Suprapubic skin (tissue), 4 donors: ENCODE results near the gene TMEM147. TPM values are rescaled to one million over a fixed set of nuclear protein-coding genes. Genes with fewer than 3 reads are reported as not detected.

ENCODE experiments used
- DNase-seq, 2 donors: peaks; one replicate each; pipeline ENCODE4 v3.0.0-alpha.2; 2019; ENCODE audit warnings: low spot score in 2 of 2
- H3K27ac ChIP-seq: fragments of 200-600 bp; sonication (generic); one replicate; pipeline ENCODE4 v1.5.1; 2019
- H3K27me3 ChIP-seq: fragments of 200-600 bp; sonication (generic); one replicate; pipeline ENCODE4 v1.5.1; 2019
- H3K36me3 ChIP-seq: fragments of 200-600 bp; sonication (generic); one replicate; pipeline ENCODE4 v1.5.1; 2019
- H3K4me1 ChIP-seq: fragments of 200-600 bp; sonication (generic); one replicate; pipeline ENCODE4 v1.5.1; 2019
- H3K4me3 ChIP-seq: fragments of 200-600 bp; sonication (generic); one replicate; pipeline ENCODE4 v1.5.1; 2019; ENCODE audit warnings: mild to moderate bottlenecking
- H3K9me3 ChIP-seq: fragments of 200-600 bp; sonication (generic); one replicate; pipeline ENCODE4 v1.5.1; 2019
- CTCF ChIP-seq, 2 donors: fragments of 200-600 bp in 1 of 2; fragments of 450-650 bp in 1 of 2; sonication (generic) in 1 of 2; IDR thresholded peaks; one replicate each; pipeline ENCODE4 v1.5.1; 2016 to 2019; ENCODE audit warnings: antibody characterized with exemption in 2 of 2, mild to moderate bottlenecking in 1 of 2, moderate library complexity in 1 of 2
- EP300 ChIP-seq: sonication (generic); formaldehyde crosslinking; IDR thresholded peaks from one replicate; pipeline ENCODE4 v1.6.1; 2017; ENCODE audit warnings: antibody characterized with exemption
- POLR2A ChIP-seq, 2 donors: fragments of 450-650 bp; IDR thresholded peaks; one replicate each; pipeline ENCODE4 v1.6.1; 2017; ENCODE audit warnings: antibody characterized with exemption in 2 of 2, mild to moderate bottlenecking in 2 of 2, moderate library complexity in 2 of 2
- POLR2AphosphoS5 ChIP-seq, 3 donors: sonication (generic); formaldehyde crosslinking; IDR thresholded peaks; one replicate each; pipeline ENCODE4 v1.6.1; 2017; ENCODE audit warnings: antibody characterized with exemption in 3 of 3
- WGBS: methylation state at CpG from one replicate; pipeline ENCODE4 v1.1.5; 2018; 5-methylcytosine and 5-hydroxymethylcytosine counted together
- total RNA-seq, 4 donors: library from RNA; depleted of rRNA; stranded (reverse); fragments of >200 nt; gene quantifications; one replicate each; pipeline ENCODE4 v1.1.0, GENCODE V29; 2016

The TMEM147 gene
- total RNA-seq, 4 donors from 2014 or later, result 67.5 to 158 (median 118) TPM

- H3K27ac ChIP-seq, result peak overlapping the region; percentile 81
- H3K9me3 ChIP-seq, result no peaks in the 10 kb centered on the region
- H3K4me3 ChIP-seq, result peak overlapping the region; percentile 51
- no peak for DNase-seq
- 16% methylated on average over 12 of the region's 12 CpGs for whole genome bisulfite sequencing
- H3K36me3 ChIP-seq, result no peaks in the 10 kb centered on the region
- H3K27me3 ChIP-seq, result peaks cover 36% of the 10 kb centered on the region
- peak in 1 of 3 donors; percentile 13 for TF ChIP-seq POLR2AphosphoS5 (IDR thresholded peaks at IDR 0.05)
- no peak for TF ChIP-seq EP300
- peaks cover 28% of the 10 kb centered on the region for H3K4me1 ChIP-seq
Observed at GRCh38 chr19:35509018-35509652, 36.3 kb upstream of the TMEM147 start.

- Histone ChIP-seq H3K4me1 (peaks cover 32% of the 10 kb centered on the region), H3K27ac (peak overlapping the region; percentile 81), H3K9me3 (no peaks in the 10 kb centered on the region), H3K36me3 (no peaks in the 10 kb centered on the region), H3K27me3 (peaks cover 37% of the 10 kb centered on the region), H3K4me3 (peak overlapping the region; percentile 51)
- WGBS, result 4% methylated on average over 19 of the region's 39 CpGs
- TF ChIP-seq POLR2AphosphoS5 (IDR thresholded peaks at IDR 0.05) (no peak), CTCF (IDR thresholded peaks at IDR 0.05) (peak; percentile 86 to 94)
- DNase-seq, result no peak
Observed at GRCh38 chr19:35509861-35510625, 35.4 kb upstream of the TMEM147 start.

- Histone ChIP-seq H3K4me1 (peaks cover 32% of the 10 kb centered on the region), H3K27me3 (peaks cover 37% of the 10 kb centered on the region), H3K36me3 (no peaks in the 10 kb centered on the region), H3K9me3 (no peaks in the 10 kb centered on the region), H3K4me3 (peak overlapping the region; percentile 51), H3K27ac (no peak overlapping the region)
- no peak for DNase-seq
- 38% methylated on average over 4 of the region's 15 CpGs for WGBS
- TF ChIP-seq POLR2AphosphoS5 (IDR thresholded peaks at IDR 0.05) (no peak), POLR2A (IDR thresholded peaks at IDR 0.05) (no peak), EP300 (no peak), CTCF (IDR thresholded peaks at IDR 0.05) (peak in 1 of 2 donors; percentile 1)
Observed at GRCh38 chr19:35510626-35510964, 34.8 kb upstream of the TMEM147 start.

- WGBS, result 40% methylated on average over 1 of the region's 7 CpGs
- Histone ChIP-seq H3K9me3 (no peaks in the 10 kb centered on the region), H3K36me3 (no peaks in the 10 kb centered on the region), H3K4me1 (peaks cover 32% of the 10 kb centered on the region), H3K27ac (no peak overlapping the region), H3K4me3 (peak overlapping the region; percentile 51), H3K27me3 (peaks cover 37% of the 10 kb centered on the region)
- TF ChIP-seq CTCF (IDR thresholded peaks at IDR 0.05) (no peak), POLR2A (IDR thresholded peaks at IDR 0.05) (no peak), EP300 (no peak), POLR2AphosphoS5 (IDR thresholded peaks at IDR 0.05) (no peak)
- DNase-seq, result no peak
Observed at GRCh38 chr19:35511337-35511736, 34.1 kb upstream of the TMEM147 start.

GRCh38 chr19:35512831-35513627, 32.4 kb upstream of the TMEM147 start:
- Histone ChIP-seq H3K27ac (peak overlapping the region; percentile 36), H3K4me3 (no peak overlapping the region), H3K9me3 (no peaks in the 10 kb centered on the region)

More at GRCh38 chr19:35512831-35513627, 32.4 kb upstream of the TMEM147 start:
- 80% methylated on average over 15 of the region's 15 CpGs for WGBS
- no peak for TF ChIP-seq CTCF (IDR thresholded peaks at IDR 0.05)
- no peak for TF ChIP-seq POLR2A (IDR thresholded peaks at IDR 0.05)
- no peak for TF ChIP-seq POLR2AphosphoS5 (IDR thresholded peaks at IDR 0.05)
- no peak for TF ChIP-seq EP300
- Histone ChIP-seq H3K27me3 (peaks cover 37% of the 10 kb centered on the region), H3K4me1 (peaks cover 35% of the 10 kb centered on the region), H3K36me3 (no peaks in the 10 kb centered on the region)
- no peak for DNase-seq
